WTC11 (cell line): ENCODE measurements around the gene GAS6. TPM values are rescaled to one million over a fixed set of nuclear protein-coding genes. Genes with fewer than 3 reads are reported as not detected.

Source experiments
- AFF4 ChIP-seq: sonication (generic); formaldehyde crosslinking; IDR thresholded peaks from 2 replicates; pipeline ENCODE4 v1.8.1; 2023; ENCODE audit warnings: mild to moderate bottlenecking, missing genetic modification reagents, borderline replicate concordance
- ARID4B ChIP-seq: sonication (generic); formaldehyde crosslinking; IDR thresholded peaks from 2 replicates; pipeline ENCODE4 v1.8.0; 2023; ENCODE audit warnings: missing genetic modification reagents, mild to moderate bottlenecking, borderline replicate concordance
- CREB1 ChIP-seq: sonication (generic); formaldehyde crosslinking; IDR thresholded peaks from 2 replicates; pipeline ENCODE4 v1.8.0; 2023; ENCODE audit warnings: mild to moderate bottlenecking, missing genetic modification reagents
- ETV6 ChIP-seq: sonication (generic); formaldehyde crosslinking; IDR thresholded peaks from 2 replicates; pipeline ENCODE4 v1.8.1; 2022; ENCODE audit warnings: mild to moderate bottlenecking, missing genetic modification reagents
- FOXK1 ChIP-seq: sonication (generic); formaldehyde crosslinking; IDR thresholded peaks from 2 replicates; pipeline ENCODE4 v1.8.0; 2022; ENCODE audit warnings: mild to moderate bottlenecking, moderate library complexity, missing genetic modification reagents
- FOXP4 ChIP-seq: sonication (generic); formaldehyde crosslinking; IDR thresholded peaks from 2 replicates; pipeline ENCODE4 v1.8.0; 2022; ENCODE audit warnings: mild to moderate bottlenecking, missing genetic modification reagents
- SP1 ChIP-seq: sonication (generic); formaldehyde crosslinking; conservative IDR thresholded peaks from 2 replicates; pipeline ENCODE4 v1.8.1; 2022; ENCODE audit warnings: missing genetic modification reagents
- TEAD4 ChIP-seq: sonication (generic); formaldehyde crosslinking; IDR thresholded peaks from 2 replicates; pipeline ENCODE4 v1.8.0; 2022; ENCODE audit warnings: mild to moderate bottlenecking, missing genetic modification reagents
- USF2 ChIP-seq: sonication (generic); formaldehyde crosslinking; IDR thresholded peaks from 2 replicates; pipeline ENCODE4 v1.8.1; 2023; ENCODE audit warnings: mild to moderate bottlenecking, missing genetic modification reagents, moderate library complexity
- total RNA-seq: library from RNA; stranded (reverse); gene quantifications from 3 replicates; pipeline ENCODE4 v1.2.3, GENCODE V29; 2021
- TF ChIP-seq, protein P1 (sequence below): sonication (generic); formaldehyde crosslinking; IDR thresholded peaks from 2 replicates; pipeline ENCODE4 v1.8.1; 2023; ENCODE audit warnings: mild to moderate bottlenecking, missing genetic modification reagents
- TF ChIP-seq, protein P2 (sequence below): sonication (generic); formaldehyde crosslinking; IDR thresholded peaks from 2 replicates; pipeline ENCODE4 v1.8.0; 2023; ENCODE audit warnings: mild to moderate bottlenecking, missing genetic modification reagents

Gene GAS6
- total RNA-seq, 1 experiment from 2014 or later: 29.4 TPM

DNA sequence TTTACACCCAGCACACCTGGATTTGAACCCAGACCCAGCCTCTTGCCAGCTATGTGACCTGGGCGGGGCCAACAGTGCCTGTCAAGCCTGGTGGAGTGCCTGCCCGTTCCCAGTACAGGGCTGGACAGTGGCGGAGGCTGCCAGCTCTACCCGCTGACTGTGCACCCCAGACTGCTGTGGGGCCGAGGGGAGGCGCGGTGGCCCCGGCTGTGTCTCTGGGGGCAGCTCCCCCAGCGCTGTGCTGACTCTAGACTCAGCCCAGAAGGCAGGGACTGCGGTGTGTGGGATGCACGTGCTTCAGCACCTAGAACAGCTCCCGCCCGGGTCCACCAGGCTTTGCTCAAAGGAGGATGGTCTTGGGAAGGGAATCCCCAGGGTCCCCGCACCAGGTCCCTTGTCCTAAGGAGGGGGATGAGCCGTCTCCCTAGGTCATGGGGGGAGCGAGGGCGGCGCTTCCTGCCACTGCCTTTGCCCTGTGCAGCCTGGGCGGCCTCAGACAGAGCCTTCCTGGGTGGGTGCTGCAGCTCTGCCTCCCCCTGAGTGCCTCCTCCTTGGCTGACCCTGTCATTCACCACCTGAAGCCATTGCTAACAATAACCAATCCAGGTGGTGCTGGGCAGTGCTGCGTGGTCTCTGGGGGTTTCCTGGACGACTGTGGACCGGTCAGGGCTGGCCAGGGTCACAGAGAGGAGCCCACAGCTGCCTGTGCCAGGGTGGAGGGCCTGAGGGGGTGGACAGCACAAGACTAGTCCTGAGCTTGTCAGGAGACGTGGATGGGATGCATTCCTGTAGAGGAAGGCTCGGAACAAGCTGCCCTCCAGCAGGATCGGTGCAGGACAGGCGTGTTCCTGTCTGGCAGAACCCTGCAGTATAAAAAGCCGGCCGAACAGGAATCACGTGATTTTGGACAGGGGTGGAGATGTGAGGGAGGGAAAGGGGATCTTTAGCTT, 86.3 kb downstream of the GAS6 start (continued):
- TF ChIP-seq, protein P1, sequence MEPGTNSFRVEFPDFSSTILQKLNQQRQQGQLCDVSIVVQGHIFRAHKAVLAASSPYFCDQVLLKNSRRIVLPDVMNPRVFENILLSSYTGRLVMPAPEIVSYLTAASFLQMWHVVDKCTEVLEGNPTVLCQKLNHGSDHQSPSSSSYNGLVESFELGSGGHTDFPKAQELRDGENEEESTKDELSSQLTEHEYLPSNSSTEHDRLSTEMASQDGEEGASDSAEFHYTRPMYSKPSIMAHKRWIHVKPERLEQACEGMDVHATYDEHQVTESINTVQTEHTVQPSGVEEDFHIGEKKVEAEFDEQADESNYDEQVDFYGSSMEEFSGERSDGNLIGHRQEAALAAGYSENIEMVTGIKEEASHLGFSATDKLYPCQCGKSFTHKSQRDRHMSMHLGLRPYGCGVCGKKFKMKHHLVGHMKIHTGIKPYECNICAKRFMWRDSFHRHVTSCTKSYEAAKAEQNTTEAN: peak; percentile 54; the same call in 1 of the 2 replicates
- TF ChIP-seq ARID4B (CRISPR knock-in tag) (peak; percentile 92), CREB1 (CRISPR knock-in tag) (no peak), SP1 (CRISPR knock-in tag) (0 out of 2 replicates have a peak, but pooled peaks have one; percentile 22), FOXP4 (CRISPR knock-in tag) (peak; percentile 83; the same call in 1 of the 2 replicates), TEAD4 (CRISPR knock-in tag) (peak; percentile 70; the same call in 1 of the 2 replicates), AFF4 (CRISPR knock-in tag) (peak; percentile 66; the same call in 1 of the 2 replicates), ETV6 (CRISPR knock-in tag) (peak; percentile 71), USF2 (CRISPR knock-in tag) (peak; percentile 36), FOXK1 (peak; percentile 59; the same call in 1 of the 2 replicates)
- TF ChIP-seq, protein P2, sequence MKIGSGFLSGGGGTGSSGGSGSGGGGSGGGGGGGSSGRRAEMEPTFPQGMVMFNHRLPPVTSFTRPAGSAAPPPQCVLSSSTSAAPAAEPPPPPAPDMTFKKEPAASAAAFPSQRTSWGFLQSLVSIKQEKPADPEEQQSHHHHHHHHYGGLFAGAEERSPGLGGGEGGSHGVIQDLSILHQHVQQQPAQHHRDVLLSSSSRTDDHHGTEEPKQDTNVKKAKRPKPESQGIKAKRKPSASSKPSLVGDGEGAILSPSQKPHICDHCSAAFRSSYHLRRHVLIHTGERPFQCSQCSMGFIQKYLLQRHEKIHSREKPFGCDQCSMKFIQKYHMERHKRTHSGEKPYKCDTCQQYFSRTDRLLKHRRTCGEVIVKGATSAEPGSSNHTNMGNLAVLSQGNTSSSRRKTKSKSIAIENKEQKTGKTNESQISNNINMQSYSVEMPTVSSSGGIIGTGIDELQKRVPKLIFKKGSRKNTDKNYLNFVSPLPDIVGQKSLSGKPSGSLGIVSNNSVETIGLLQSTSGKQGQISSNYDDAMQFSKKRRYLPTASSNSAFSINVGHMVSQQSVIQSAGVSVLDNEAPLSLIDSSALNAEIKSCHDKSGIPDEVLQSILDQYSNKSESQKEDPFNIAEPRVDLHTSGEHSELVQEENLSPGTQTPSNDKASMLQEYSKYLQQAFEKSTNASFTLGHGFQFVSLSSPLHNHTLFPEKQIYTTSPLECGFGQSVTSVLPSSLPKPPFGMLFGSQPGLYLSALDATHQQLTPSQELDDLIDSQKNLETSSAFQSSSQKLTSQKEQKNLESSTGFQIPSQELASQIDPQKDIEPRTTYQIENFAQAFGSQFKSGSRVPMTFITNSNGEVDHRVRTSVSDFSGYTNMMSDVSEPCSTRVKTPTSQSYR: no peak
